Nephron progenitor cell (in vitro differentiated cells): ENCODE data around the gene BCL7C.

Experiments used
- DNase-seq: peaks from one replicate; pipeline ENCODE4 v3.0.0; 2021
- H3K27ac Mint-ChIP-seq: 2 replicates; pipeline ENCODE4 v1.8.0; 2021; ENCODE audit warnings: mild to moderate bottlenecking, moderate library complexity, mixed read lengths
- H3K27me3 Mint-ChIP-seq: 2 replicates; pipeline ENCODE4 v1.8.0; 2021; ENCODE audit warnings: mild to moderate bottlenecking, low read depth, mixed read lengths; ENCODE audit not compliant: poor library complexity
- H3K36me3 Mint-ChIP-seq: 2 replicates; pipeline ENCODE4 v1.8.0; 2021; ENCODE audit warnings: low read depth, mixed read lengths
- H3K4me1 Mint-ChIP-seq: 2 replicates; pipeline ENCODE4 v1.8.0; 2021; ENCODE audit warnings: mixed read lengths
- H3K4me3 Mint-ChIP-seq: 2 replicates; pipeline ENCODE4 v1.8.0; 2021; ENCODE audit warnings: mild to moderate bottlenecking, moderate library complexity, mixed read lengths
- H3K9me3 Mint-ChIP-seq: 2 replicates; pipeline ENCODE4 v1.8.0; 2021; ENCODE audit warnings: mild to moderate bottlenecking, moderate library complexity, mixed read lengths
- CTCF ChIP-seq: fragments of 200-600 bp; sonication (generic); IDR thresholded peaks from 2 replicates; pipeline ENCODE4 v1.5.0; 2021; ENCODE audit warnings: antibody characterized with exemption

Gene BCL7C

GRCh38 chr16:30853758-30854157, 40.1 kb downstream of the BCL7C start:
- DNase-seq, result no peak
- Mint-ChIP-seq H3K36me3 (peaks cover 26% of the 10 kb centered on the region), H3K9me3 (no peaks in the 10 kb centered on the region), H3K27ac (no peak overlapping the region), H3K4me1 (peaks cover 7% of the 10 kb centered on the region), H3K4me3 (no peak overlapping the region), H3K27me3 (no peaks in the 10 kb centered on the region)
- TF ChIP-seq CTCF, result no peak

GRCh38 chr16:30850246-30850645, 43.6 kb downstream of the BCL7C start:
- H3K27me3 Mint-ChIP-seq, result peaks cover 7% of the 10 kb centered on the region

GRCh38 chr16:30846649-30847402, 47.1 kb downstream of the BCL7C start:
- no peak overlapping the region for H3K4me3 Mint-ChIP-seq
- peaks cover 18% of the 10 kb centered on the region for H3K9me3 Mint-ChIP-seq
- TF ChIP-seq CTCF, result no peak
- peaks cover 14% of the 10 kb centered on the region for H3K27me3 Mint-ChIP-seq
- no peak overlapping the region for H3K27ac Mint-ChIP-seq
- H3K36me3 Mint-ChIP-seq, result peaks cover 7% of the 10 kb centered on the region
- DNase-seq, result no peak
- H3K4me1 Mint-ChIP-seq, result peaks cover 10% of the 10 kb centered on the region

More at GRCh38 chr16:30850246-30850645, 43.6 kb downstream of the BCL7C start:
- Mint-ChIP-seq H3K36me3 (peaks cover 22% of the 10 kb centered on the region), H3K9me3 (no peaks in the 10 kb centered on the region), H3K4me3 (no peak overlapping the region), H3K27ac (no peak overlapping the region), H3K4me1 (peaks cover 3% of the 10 kb centered on the region)
- no peak for TF ChIP-seq CTCF
- no peak for DNase-seq

GRCh38 chr16:30844671-30845449, 49.0 kb downstream of the BCL7C start:
- H3K4me1 Mint-ChIP-seq, result peaks cover 12% of the 10 kb centered on the region
- no peak overlapping the region for H3K4me3 Mint-ChIP-seq
- peaks cover 32% of the 10 kb centered on the region for H3K9me3 Mint-ChIP-seq
- H3K36me3 Mint-ChIP-seq, result peaks cover 10% of the 10 kb centered on the region
- TF ChIP-seq CTCF, result peak; percentile 65
- peak; percentile 72 for DNase-seq
- H3K27ac Mint-ChIP-seq, result no peak overlapping the region
- peaks cover 14% of the 10 kb centered on the region for H3K27me3 Mint-ChIP-seq

- no peak for TF ChIP-seq CTCF
- H3K4me1 Mint-ChIP-seq, result peaks cover 18% of the 10 kb centered on the region
- H3K27ac Mint-ChIP-seq, result no peak overlapping the region
- DNase-seq, result no peak
- peaks cover 10% of the 10 kb centered on the region for H3K36me3 Mint-ChIP-seq
- H3K27me3 Mint-ChIP-seq, result peaks cover 14% of the 10 kb centered on the region
- no peak overlapping the region for H3K4me3 Mint-ChIP-seq
- H3K9me3 Mint-ChIP-seq, result peaks cover 32% of the 10 kb centered on the region
Observed at GRCh38 chr16:30844346-30844670, 49.6 kb downstream of the BCL7C start.
